ENCODE results near the gene PPP1R3D.

The PPP1R3D gene

DNA sequence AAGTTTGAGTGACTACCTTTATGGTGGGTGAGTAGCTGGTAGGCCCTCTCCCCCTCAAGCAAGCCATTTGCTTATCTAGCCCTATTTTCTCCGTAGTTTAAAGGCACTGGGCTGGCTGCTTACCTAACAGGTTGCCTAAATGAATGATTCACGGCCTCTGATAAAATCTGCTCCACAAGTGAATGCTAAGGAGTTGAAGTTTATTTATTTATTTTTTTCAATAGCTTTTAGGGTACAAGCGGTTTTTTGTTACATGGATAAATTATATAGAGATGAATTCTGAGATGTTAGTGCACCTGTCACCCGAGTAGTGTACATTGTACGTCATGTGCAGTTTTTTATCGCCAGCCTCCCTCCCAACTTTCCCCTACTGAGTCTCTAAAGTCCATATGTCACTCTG, 9.8 kb upstream of the PPP1R3D start:
- no peak for DNase-seq (ENCODE audit: low read depth, low spot score)
- H3K4me3 ChIP-seq (ENCODE audit: low read length): no peak overlapping the region

DNA sequence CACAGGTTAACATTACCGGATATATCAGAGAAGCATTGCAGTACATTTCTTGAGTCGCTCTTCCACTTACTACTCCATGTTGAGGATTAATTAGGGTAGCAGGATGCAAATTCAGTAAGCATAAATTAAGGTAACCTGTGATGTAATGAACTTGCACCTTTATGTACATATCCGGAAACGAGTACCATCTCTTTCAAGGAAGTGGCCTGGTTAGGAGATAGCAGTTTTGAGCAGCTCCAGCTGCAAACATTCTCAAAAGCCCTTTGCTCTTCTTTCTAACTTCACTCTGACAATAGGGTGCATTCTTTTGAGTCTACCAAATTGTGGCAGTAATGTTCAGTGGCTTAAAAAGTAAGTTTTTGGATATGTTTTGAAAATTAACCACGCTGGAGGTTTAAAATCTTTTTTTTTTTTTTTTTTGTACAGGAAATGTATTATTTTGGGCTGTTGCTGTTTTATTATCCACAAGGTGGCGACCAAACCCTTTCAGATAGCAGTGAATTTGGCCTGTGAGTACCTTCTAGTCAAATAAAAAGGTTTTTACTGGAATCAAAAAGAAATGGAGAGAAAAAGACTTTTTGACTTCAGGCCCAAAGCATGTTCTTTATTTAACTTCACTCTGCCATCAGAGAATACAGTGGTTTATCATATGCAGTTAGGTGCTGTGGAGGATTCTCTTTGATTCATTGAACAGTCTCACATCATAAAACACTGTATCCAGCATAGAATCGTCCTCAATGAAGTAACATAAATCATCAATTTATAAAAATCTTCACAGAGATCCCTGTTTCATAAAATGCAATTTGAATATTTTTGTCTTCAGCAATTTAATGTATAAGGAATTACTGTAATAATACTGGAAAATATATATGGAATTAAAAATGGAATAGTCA, 9.0 kb upstream of the PPP1R3D start:
- peak overlapping the region; percentile 7; the same call in 1 of the 2 replicates for H3K4me3 ChIP-seq (ENCODE audit: low read length)
- DNase-seq (ENCODE audit: low read depth, low spot score): peak; percentile 75

DNA sequence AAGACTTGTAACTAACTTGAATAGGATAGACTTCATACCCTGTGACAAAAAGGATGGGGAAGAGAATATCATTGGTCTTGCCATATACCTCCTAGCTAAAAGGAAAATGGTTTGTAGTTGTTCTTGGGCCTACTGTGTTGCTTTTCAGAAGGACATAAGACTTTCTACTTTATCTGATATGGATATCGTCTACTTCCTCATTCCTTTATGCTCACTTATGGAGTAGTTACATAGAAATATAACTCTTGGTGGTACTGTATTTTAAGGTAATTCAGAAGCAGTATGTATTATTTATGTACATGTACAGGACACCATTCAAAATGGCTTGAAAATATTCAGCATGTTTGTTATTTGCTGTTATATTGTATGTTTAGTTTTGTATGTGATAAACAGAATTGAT, 8.1 kb upstream of the PPP1R3D start:
- no peak for DNase-seq (ENCODE audit: low read depth, low spot score)
- H3K4me3 ChIP-seq (ENCODE audit: low read length): no peak overlapping the region

DNA sequence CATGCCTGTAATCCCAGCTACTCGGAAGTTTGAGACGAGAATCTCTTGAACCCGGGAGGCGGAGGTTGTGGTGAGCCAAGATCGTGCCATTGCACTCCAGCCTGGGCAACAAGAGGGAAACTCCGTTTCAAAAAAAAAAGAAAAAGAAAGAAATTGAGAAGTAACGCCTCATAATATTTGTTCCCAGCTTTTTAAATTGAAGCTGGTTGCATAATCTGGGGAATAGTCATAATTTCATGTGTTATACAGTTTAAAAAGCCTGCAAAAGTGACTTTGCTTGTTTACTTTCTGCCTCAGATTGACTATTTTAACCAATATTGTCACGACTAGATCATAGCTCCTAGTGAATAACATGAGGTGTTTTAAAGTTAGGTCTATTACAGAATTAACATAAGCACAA, 7.3 kb upstream of the PPP1R3D start:
- DNase-seq (ENCODE audit: low read depth, low spot score): no peak
- no peak overlapping the region for H3K4me3 ChIP-seq (ENCODE audit: low read length)

DNA sequence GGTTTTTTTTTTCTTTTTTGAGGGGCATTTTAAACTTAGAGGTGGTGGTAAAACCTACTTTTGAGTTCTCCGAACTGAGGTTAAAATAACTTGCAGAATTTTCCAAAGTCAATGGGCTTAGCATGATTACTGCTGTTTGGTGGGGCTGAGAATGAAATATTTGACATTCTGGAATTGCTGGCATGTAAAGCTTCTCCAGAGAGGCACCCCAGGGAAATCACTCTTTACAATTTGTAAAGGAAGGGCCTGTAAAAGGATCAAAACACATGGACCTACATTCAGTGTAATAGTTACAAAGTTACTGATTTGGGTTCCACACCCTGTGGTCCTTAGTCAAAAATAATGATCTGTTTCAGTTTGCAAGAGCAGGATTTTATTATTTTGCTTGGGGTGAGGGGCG, 5.6 kb upstream of the PPP1R3D start:
- DNase-seq (ENCODE audit: low read depth, low spot score): no peak
- H3K4me3 ChIP-seq (ENCODE audit: low read length): no peak overlapping the region

DNA sequence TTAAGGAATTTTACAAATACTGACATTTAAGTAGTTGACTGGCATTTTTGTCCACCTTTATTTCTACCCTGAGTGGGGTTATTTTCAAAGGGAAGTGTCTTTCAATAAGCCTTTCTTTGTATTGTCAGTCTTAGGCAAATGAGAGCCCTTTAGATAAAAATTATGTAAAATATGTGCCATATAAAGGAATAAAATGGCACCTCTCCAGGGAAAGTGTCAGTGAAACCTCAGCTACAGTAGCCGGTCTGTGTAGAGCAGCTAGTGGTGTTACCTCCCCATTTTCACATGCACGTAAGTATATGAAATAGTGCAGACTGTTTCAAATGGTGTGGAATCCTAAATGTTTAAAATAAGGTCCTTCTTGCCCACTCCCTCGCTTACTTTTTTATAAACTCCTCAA, 5.1 kb upstream of the PPP1R3D start:
- no peak overlapping the region for H3K4me3 ChIP-seq (ENCODE audit: low read length)
- DNase-seq (ENCODE audit: low read depth, low spot score): no peak

DNA sequence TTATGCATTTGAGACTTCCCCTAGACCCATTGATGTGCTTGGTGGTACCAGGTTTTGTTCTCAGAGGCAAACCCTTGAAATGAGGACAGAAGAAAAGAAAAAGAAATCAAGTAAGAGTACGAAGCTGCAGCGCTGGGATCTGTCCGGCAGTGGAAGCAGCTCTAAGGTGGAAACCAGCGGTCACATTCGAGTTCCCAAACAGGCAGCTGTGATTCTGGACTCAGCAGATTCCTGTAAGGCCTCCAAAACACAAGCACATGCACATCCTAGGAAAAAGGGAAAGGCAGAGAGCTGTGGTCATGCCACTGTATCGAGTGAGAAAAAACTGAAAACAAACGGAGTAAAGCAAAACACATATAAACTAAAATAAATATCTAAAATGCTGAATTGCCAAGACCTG, 4.6 kb upstream of the PPP1R3D start:
- no peak for DNase-seq (ENCODE audit: low read depth, low spot score)
- no peak overlapping the region for H3K4me3 ChIP-seq (ENCODE audit: low read length)

DNA sequence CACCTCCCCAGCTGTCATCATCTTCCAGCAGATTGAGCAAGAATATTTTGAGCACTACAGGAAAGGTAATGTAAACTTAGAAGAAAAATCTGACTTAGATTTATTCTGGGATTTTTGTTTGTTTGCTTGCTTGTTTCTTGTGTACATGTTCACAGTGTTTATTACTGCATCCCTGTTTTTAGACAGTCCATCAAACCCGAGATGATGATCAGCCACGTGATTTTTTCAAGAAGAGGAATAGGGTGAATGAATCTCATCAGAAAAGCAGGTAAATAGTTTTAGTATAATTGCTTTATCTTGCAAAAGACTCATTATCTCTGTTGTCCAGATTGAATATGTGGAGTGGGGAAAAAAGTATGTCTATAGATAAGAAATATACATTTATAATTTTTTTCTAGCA, 2.1 kb upstream of the PPP1R3D start:
- no peak overlapping the region for H3K4me3 ChIP-seq (ENCODE audit: low read length)
- DNase-seq (ENCODE audit: low read depth, low spot score): no peak

DNA sequence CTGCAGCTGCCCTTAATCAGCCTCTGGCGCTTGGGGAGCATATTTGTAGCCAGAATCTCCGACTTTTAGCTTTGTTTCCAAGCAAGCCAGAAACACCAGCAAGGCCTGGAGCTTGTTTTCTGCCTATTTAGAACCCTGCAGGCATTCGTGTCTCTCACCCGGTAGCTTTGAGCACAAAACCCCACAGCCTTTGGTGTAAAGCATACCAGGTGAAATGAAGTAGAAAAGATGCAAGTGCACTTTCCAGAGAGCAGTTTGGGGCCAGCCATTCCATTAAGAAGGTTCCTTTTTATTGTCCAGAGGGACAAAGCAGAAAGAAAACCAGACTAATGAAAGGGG, 820 bp upstream of the PPP1R3D start:
- no peak for DNase-seq (ENCODE audit: low read depth, low spot score)
- H3K4me3 ChIP-seq (ENCODE audit: low read length): peak overlapping the region; percentile 97

DNA sequence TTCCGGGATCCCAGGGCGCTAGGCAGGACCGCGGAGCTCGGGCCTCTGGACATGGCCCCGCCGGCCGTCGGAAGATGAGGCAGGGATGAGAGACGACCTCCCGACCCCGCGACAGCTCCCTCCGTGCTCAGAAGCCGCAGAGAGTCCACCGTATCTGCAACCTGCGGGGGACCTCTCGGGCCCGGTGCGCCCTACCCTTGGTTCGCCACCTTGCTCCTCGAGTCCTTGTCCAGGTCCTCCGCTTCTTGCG, 301 bp downstream of the PPP1R3D start:
- DNase-seq (ENCODE audit: low read depth, low spot score): no peak
- H3K4me3 ChIP-seq (ENCODE audit: low read length): peak overlapping the region; percentile 97

DNA sequence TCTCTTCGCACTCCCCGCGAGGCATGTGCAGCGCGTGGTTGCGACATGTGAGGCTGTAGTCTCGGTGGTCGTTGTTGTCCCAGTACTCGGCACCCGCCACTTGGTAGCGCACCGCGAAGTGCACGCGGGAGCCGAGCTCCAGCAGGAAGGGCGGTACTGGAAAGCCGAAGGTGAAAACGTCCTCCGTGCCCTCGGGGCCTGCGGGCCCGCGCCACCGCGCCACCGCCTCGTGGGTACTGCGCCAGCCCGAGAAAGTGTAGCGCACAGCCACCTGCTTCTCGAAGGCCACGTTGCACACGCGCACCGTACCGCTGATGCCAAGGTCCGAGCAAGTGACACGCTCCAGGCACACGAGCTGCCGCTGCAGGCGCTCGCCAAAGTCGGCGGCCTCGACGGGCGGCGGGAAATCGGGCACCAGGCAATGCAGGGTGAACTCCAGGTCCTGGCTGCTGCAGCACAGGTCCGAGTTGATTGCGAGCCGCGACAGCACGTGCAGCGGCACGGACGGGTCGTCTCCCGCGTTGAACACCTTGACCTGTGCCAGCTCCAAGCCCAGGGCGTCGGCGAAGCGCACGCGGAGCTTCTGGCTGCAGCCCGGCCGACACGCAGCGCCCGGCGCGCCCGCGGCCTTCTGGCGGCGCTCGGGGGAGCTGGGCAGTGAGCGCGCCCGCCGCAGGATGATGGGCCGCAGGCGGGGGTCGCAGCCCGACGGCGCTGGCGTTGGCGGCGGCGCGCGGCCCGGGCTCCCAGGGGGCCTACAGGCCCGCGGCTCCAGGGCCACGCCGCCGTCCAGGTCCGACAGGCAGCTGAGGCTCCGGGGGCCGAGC, 840 bp downstream of the PPP1R3D start:
- no peak for DNase-seq (ENCODE audit: low read depth, low spot score)
- H3K4me3 ChIP-seq (ENCODE audit: low read length): no peak overlapping the region; the same call in 1 of the 2 replicates

DNA sequence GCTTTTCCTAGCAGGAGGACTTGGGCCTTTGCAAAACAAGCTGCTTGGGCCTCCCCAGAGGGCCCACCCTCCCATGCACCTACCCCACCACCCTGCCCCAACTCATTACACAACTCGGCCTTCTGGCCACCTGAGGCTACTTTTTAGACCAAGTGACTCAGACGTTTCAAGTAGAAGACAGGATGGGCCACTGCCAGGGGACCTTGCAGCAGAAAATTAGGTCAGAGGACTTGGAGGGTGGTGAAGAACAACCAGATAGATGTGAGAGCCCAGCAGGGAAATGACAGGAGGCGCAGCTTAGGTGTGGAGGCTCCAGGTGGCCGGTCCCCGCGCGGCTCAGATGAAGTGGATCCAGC, 1.4 kb downstream of the PPP1R3D start:
- DNase-seq (ENCODE audit: low read depth, low spot score): no peak
- no peak overlapping the region for H3K4me3 ChIP-seq (ENCODE audit: low read length)

DNA sequence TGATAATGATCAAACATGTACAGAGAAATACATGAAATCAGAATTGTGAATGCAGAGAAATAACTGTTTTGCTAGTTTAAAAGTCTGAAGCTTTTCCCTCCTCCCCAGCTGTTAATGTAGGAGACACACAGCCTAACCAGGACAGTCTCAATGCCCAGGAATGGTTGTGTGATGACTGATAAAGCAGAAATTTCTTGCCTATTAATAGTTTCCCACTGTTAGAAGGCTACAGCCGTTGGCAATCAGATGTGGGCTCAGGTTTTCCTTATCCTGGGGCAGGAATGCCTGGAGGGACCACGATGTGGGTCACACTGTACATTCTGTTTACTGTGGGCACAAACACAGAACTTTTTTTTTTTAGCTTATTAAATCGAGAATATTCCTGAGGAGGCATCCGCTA, 1.9 kb downstream of the PPP1R3D start:
- H3K4me3 ChIP-seq (ENCODE audit: low read length): no peak overlapping the region
- no peak for DNase-seq (ENCODE audit: low read depth, low spot score)

DNA sequence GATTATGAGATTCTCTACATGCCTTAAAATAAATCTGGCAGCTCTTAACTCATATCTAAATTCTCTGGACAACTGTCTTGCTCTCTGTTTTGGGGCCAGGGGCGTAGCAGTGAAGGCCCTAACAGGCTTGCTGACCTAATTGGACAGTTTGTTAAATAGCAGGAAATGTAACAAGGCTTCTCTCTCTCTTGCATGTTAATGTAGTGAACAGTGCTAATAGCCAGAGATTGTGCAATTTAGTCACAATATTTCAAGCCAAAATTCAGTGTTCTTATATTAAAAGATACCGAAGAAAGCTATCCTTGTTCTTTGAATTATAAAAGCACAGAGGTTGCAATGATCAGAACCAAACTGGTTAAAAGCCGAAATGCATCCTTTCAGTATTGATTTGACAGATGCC, 3.0 kb downstream of the PPP1R3D start:
- DNase-seq (ENCODE audit: low read depth, low spot score): no peak

DNA sequence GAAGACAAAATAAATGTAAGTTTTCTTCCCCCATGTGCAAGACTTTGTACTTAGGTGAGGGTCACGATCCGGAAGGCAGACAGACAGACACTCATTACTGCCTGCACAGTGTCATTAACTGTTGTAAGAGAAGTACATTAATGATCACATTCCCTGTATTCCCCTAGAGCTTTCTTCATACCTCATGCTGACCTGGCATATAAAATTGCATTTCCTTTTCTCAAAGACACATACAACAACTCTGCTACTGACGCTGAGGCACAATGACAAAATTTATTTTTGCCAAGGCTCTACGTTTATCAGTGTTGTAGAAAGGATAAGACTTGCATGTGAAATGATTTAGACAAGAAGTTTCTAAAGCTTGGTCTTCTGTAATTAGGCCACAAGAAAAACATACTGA, 3.7 kb downstream of the PPP1R3D start:
- DNase-seq (ENCODE audit: low read depth, low spot score): no peak
- no peak overlapping the region for H3K4me3 ChIP-seq (ENCODE audit: low read length)

More for the DNA sequence above, 3.0 kb downstream of the PPP1R3D start:
- no peak overlapping the region for H3K4me3 ChIP-seq (ENCODE audit: low read length)

DNA sequence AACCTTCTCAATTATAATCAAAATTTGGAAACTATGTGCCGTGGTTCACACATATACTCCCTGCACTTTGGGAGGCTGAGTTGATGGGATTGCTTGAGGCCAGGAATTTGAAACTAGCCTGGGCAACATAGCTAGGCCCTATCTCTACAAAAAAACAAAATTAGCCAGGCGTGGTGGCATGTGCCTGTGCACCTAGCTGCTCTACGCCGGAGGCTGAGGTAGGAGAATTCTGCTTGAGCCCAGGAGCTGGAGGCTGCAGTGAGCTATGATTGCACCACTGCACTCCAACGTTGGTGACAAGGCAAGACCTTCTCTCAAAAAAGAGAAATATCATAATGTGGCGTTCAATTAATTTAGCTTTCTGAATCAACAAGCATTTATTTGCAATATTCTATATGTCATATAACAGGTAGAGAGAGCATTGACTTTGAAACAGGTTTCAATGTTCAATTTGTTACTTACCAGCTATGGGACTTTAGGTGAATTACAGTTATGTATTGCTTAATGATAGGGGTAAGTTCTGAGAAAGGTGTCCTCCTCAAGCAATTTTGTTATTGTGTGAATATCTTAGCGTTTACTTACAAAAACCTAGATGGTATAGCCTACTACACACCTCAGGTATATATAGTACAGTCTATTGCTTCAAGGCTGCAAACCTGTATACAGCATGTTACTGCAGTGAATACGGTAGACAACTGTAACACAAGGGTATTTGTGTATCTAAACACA, 4.5 kb downstream of the PPP1R3D start:
- H3K4me3 ChIP-seq (ENCODE audit: low read length): no peak overlapping the region
- no peak for DNase-seq (ENCODE audit: low read depth, low spot score)

DNA sequence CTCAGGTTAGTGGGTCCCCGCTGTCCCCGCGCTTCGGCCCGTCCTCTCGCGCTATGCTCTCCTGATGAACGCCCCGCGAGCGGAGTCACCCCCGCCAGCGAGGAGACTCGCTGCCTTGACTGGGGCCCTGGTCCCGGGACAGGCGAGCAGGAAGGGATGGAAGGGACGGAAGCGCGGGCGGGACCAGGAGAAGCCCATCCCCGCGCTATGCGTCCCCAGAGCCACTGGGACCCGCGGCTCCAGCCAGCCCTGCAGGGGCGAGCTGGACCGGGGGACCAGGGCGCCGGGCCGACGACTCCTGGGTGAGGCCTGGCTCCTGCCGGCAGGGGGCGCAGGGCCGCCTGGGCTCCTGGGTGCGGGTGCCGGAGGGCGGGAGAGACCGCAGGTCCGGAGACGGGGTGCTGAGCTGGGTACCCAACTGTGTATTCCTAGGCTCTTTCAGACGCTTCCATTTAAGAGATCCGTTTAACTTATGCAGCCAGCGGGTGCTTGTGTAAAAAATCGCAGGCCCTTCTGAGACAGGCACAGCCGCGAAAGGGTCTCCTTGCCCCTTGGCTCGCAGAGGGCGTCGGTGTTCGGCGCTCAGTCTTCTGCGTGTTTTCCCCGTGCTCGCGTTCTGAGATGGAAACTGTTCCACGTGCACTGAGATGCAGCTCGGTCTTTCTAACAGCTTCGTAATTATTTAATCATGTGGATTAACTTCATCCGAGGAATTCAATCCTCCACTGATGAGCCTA, 6.1 kb downstream of the PPP1R3D start:
- peak overlapping the region; percentile 62 for H3K4me3 ChIP-seq (ENCODE audit: low read length)
- DNase-seq (ENCODE audit: low read depth, low spot score): peak; percentile 53

DNA sequence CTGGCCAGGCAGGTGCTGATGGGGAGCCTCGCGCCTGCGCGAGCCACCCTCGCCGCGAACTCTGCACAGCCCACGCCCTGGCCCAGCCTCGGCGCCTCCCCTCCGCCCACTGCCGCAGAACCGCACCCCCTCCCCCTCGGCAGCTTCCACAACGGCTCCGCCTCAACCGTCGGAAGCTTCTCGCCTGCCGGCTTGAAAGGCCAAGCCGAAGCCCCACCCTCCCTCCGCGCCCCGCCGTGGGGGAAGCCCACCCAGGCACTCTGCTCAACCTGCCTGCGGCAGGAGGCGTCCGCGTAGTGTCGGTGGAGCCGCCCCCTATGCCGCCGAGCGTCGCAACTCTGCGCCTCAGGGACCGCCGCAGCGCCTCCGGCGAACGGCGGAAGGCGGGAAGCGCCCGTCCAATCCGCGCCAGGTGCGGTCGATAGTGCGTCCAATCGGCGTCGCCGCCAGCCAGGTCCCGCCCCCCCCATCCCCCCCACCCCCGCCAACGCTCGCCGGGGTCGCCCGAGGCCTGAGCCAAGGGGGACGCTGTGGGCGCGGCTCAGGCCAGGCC, 6.7 kb downstream of the PPP1R3D start, which contains the start of gene SYCP2:
SYCP2 (minus strand) TSS at position 342 of the 553 bp plus-strand sequence. CDS start 11,224 bp downstream, outside the sequence.
- DNase-seq (ENCODE audit: low read depth, low spot score): peak; percentile 88
- H3K4me3 ChIP-seq (ENCODE audit: low read length): peak within 1 kb of the TSS; percentile 62
